Suppressor macrophage treated with lipopolysaccharide for 4 hours (primary cell): ENCODE measurements around the gene HOXA13.

Experiments used
- DNase-seq: peaks from one replicate; pipeline ENCODE4 v3.0.0-alpha.2; 2020

The HOXA13 gene

DNA sequence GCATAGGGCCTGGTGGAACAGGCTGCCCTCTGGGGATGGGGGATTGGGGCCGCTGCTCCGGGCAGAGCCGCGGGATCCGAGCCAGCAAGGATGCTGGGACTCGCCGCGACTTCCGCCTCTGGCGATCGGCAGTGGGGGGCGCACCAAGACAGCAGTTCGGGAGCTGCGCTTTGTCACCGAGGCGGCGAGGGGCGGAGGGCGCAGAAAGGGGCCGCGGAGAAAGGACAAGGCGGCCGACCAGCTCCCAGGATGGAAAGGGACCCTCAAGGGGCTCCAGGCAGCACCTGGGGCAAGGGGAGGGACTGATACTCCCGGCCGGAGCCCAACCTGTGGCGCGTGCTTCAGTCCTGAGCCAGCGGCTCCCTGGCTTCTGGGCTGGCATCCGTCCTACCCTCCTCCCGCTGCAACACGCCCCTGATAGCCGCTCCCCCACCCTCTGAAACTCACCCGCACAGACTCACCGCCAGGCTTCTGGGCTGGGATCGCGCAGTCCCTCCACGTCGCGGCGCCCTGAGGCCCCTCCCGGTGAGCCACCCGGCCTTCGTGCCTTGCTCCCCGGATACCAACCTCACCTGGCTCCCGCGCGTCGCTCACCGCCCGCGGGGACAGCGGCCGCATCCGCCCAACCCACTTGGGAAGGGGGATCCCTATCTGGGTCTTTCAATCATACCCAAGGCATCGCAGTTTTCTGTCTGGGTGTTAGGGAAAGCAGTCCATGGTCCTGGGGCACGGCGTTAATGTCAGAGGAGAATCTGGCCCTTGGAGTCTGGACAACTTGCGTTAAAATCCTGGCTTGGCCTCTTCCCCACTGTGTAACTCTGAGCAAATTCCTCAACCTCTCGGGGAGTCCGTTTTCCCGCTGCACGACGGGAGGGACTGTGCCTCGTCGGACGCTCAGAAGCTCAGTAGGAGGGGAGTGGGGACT, 35.8 kb upstream of the HOXA13 start:
- DNase-seq = peak; percentile 53

DNA sequence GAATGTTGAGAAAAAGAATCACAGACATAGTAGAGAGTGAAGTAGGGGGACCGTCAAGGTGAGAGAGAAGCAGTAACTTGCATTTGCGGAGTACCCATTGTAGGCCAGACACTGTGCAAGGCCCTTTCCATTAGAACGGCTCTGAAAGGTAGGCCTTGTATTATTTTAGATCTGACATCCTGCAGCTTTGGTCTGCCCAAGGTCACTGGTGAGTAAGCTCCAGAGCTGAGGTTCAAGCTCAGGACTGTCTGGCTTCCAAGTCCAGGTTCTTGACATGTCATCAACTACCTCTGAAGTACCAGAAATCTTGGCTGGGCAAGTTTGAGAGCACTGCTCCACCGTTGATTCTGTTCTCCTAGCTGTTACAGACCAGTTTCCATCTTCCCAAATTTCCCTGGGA, 29.6 kb upstream of the HOXA13 start:
- DNase-seq = no peak

DNA sequence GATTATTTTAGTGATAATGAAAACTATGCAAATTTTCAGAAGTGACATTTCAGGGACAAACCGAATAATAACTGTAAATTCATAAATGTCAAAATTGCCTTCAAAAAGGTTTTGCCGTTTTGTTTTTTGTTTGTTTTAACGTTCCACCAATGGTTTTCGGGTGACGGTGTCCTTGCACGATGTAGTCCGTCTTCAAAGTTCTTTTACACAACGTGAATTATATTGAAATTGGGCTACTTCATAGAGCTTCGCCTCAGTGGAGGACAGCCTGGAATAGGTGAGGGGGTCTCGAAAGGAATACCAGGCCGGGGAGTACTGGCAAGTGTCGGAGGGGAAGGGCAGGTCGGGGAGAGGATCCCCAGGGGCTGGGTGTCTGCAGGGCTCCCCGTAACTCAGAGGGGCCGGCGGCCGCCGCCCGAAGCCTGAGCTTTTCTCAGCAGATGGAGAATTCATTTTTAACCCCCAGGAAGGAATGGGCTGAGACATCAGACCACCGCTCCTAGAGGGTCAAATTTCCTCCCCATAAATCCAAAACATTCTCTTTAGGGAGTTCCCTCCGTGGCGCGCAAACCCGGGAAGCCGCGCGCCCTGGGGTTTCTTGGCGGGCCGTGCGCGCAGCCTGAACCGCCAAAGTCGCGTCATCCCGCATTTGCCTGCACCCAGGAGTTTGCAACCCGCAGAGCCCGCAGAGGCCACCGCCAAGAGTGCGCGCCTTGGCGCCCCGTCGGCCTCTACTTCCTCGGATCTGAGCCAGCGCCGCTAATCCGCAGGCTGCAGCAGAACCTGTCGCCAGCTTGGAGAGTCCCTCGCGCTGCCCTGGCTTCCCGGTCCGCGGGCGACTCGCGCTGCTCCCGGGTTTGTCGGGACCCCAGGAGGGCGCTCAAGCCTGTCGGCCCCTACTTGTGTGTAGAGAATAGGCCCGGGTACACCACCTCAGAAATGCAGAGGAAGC, 25.4 kb upstream of the HOXA13 start:
- no peak for DNase-seq

DNA sequence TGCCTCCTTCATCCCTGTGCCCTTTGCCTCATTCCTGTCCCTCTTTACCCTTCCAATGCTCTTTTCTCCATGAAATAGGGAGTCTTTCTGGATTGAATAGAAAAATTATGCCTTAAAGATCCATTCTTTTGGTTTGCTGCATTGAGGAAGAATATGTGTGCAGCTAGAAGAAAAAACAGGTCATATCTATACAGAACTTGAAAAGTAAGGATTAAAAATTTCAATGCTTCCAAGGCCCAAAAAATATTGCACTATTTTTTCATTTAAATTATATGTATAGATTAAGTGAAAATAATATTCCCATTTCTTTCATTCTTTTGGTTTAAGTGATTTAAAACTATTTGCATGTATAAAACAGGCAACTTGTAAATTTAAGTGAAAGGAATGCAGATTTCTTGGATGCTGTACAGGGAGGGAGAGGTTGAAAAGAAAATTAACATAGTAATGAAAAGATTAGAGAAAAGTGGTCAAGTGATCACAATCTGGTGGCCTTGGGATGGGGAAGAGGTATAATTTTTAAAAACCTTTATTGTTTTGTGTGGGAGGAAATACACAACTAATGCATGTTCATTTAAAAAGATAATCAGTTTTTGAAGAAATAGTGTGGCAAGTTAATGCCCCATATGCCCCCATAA, 24.2 kb upstream of the HOXA13 start:
- no peak for DNase-seq

DNA sequence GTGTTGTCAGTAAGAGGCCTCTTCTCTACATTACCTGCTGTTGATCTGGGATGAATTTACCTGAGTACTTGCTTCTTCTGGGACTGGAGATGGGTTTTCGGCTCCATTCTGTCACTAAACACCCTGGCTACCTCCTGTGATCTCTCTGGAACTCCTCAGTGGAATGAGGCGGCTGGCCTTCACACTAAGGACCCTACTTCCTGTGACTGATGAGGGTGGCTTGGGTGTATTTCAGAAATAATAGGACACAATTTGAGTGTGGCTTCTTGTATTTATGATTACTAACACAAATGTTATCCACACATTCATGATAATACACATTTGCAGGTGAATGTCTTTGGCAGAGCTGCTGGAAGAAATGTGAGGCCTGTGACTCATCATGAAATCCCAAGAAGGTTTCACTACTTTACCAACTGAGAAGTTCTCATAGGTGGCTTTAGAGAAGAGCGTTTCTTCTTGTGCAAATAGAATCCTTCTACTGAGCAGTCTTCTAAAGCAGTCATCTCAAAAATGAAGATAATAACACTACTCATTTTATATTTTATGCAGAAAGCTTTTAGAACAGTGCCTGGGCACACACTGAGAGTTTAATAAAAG, 21.4 kb upstream of the HOXA13 start:
- no peak for DNase-seq

DNA sequence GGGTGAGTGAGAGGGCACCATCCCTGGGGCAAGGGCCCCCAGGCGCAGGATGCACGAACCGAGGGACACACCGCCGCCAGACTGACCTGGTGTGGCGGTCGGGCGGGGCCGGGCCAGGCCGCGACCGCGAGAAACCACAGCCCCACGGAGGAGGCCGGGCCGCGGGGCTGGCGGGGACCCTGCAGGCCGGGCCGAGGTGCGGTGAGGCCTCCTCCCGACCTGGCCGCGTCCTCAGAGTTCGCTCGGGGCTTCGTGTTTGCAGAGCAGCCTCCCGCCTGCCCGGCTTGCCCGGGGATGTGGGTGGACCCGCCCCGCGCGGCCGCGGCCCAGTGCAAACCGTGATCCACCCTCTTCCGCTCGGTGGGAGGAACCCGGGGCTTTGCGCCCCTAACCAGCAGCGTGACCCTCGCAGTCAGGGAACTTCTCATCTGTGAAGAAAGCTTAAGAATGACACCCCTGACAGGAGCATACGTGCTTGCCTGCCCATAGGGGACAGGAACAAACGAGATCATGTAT, 20.6 kb upstream of the HOXA13 start:
- DNase-seq = no peak

DNA sequence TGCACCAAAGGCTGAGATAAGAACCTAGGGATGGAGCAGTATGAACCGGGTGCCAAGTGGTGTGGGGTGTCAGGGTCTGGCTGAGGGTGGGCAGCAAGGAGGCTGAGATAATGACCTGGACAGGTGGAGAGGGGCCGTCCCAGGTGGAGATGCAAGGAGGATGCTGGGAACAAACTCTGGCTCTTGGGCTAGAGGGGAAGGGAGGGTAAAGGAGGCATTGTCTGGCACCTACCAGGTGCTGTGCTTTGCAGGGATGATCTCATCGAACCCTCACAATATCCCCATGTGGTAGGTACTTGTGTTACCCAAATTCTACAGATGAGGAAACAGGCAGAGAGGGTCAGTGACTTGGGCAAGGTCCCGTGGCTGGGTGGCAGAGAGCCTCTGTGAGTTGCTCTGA, 19.9 kb upstream of the HOXA13 start:
- no peak for DNase-seq

DNA sequence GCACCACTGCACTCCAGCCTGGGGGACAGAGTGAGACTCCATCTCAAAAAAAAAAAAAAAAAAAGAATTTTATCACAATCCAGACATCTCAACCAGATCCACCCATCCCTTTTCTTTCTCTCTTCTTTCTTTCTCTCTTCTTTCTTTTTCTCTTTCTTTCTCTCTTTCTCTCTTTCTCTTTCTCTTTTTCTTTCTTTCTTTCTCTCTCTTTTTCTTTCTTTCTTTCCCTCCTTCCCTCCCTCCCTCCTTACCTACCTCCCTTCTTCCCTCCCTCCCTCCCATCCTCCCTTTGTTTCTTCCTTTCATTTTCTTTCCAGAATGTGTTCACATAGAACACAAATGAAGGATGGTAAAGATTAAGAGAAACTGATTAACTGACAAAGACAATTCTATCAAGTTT, 18.1 kb upstream of the HOXA13 start:
- DNase-seq = no peak

DNA sequence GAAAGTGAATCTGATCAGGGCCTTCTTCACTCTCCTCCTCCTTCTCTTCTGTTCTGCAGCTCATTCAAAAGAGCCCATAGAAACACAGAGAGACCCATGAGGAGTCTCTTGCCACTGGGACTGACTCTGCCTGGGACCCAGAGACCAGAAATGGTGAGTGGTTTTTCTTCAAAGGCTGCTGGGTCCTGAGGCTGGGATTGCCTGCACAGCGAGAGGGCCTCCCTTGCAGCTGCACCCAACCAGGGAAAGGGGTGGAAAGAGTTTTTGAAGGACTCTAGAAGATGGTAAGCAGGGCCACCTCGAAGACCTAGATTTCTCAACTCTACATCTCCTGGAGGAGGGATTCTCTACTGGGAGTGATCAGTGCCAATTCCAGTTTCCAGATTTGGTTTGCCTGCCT, 15.5 kb upstream of the HOXA13 start:
- DNase-seq = no peak

DNA sequence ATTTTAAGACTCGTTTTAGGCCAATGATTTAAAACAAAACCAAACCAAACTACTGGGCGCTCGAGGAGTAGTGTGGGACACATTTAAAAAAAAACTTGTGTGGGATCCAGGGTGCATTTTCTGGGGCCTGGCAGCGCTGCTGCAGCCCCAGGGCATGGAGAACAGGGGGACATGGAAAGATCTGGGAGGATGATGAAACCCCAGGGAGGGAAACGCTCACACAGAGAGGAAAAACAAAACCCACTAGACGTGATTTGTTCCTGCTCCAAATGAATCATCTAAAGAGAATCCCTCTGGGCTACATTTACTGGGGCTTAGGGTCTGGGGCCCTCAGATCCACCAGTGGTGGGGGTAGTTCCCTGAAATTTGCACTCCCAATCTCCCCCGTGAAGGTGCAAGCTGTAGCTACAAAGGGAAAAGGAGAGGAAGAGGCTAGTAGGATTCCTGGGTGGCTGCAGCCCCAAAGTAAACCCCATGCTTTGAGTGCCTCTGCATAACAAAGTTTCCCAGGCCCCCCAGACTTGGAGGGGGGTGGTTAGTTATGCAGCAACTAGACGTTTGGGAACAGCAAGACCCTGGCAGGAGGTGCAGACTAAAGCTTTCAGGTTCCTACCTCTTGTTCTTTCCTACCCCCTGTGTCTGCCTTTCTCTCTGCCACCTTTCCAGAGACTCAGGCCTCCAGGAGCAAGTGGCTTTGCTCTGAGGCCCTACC, 14.5 kb upstream of the HOXA13 start:
- DNase-seq = no peak

DNA sequence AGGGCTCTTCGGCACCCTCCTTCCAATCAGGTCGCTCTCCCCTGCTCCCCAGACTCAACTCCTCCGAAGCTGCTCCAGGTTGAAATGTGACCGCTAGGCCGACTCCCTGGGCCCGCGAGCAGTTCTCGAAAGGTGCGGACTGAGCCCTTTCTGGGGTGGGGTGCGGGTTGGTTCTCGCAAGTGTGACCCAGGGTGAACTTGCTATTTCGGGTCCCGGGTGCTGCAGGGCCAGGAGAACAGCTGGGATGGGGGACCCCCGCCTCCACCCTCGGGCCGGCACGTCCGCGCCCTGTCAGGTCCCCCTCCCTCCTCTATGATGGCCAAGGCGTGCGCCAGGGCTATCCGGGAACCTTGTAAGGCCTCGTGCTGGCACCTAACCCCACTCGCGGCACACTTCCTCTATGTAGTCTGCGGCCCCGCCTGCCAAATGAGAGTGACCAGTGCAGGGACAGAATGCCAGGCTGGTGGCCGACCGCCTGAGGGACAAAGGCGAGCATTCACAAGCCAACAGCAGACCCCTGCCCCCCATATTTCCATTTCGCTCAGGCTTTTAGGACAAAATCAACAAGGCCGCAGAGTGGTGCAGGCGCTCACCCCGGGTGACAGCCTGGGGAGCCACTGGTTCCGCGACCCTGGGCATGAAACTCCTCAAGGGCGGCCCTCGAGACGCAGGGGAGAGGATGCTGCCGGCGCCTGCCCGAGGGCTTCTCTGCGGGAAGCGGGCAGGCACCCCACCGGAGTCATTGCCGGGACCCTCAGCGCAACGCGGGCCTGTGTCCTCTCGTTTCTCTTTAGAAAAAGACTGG, 13.7 kb upstream of the HOXA13 start:
- DNase-seq = no peak

DNA sequence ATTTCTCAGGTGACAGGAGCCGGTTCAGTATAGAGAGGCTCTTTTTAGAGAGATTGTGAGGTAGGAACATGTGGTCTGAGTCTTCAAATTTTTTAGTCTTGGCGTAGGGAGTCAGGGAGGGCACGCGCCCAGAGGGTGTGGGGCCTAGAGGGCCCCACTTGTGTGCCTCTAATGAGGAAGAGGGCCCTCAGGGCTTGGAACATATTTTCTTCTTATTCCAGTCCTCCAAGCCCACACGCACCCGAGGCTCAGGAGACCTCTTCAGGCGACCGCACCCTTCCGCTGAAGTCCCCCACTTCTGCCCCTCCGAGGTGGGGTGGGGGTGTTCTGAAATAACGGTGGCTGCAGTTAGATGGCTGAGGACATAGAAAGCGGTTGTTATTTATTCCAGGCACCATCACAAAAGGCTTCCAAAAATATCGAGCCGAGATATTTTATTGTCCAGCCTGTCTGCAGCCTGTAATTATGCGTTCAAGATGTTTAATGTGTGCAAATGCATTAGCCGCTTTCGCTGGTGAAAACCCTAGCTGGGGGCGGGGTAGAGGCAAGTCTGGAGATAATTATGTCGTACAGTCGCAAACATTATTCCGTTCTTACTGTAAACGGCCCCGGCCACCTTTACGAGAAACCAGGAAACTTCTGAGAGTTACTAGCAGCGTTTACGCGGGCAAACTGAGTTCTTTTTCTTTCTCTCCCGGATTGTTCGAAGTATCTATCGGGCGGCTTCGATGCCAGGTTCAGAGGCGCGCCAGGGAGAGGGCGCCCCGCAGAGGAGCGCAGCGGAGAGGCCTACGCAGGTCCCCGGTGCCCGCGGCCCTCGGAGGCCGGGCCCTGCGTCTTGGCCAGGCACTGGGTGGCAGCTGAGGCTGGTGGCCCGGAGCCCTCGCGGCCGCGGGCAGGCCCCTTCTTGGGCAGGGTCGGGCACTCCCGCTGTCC, 12.9 kb upstream of the HOXA13 start:
- no peak for DNase-seq

DNA sequence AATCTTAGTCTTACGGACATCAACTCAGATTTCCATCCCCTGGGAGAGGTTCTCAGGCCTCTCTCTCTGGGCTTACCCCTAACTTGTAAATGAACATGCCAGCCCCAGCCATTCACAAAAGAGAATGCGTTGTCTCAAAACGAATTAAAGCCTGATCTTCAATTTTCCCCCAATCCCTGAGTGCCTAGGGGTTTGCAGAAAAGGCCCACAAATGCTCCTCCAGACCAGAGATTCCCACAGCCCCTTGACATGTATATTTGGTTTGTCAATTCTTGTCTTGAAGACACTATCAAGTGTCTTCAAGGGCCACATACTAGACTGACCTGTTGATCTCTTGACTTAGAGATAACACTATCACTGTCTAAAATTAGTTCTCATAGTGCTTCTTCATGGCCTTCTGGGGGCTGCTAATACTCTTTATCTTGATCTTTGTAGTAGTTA, 11.9 kb upstream of the HOXA13 start:
- DNase-seq = no peak

DNA sequence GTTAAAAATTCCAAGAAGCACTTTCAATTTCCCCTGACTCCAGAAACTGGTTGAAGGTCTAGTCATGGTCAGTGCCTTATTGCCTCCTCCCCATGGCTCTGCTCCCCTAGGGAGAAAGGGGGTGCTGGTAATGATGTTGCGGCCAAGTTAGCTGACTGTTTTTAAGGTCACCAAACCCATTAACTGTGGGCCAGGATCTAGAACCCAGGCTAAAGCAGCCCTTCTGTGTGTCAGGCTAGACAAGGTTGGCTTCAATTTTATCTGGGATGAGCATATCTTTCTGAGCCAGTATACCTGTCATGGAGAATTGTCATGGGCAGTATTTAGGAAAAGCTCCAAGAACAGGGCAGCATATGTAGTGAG, 11.2 kb upstream of the HOXA13 start:
- no peak for DNase-seq

DNA sequence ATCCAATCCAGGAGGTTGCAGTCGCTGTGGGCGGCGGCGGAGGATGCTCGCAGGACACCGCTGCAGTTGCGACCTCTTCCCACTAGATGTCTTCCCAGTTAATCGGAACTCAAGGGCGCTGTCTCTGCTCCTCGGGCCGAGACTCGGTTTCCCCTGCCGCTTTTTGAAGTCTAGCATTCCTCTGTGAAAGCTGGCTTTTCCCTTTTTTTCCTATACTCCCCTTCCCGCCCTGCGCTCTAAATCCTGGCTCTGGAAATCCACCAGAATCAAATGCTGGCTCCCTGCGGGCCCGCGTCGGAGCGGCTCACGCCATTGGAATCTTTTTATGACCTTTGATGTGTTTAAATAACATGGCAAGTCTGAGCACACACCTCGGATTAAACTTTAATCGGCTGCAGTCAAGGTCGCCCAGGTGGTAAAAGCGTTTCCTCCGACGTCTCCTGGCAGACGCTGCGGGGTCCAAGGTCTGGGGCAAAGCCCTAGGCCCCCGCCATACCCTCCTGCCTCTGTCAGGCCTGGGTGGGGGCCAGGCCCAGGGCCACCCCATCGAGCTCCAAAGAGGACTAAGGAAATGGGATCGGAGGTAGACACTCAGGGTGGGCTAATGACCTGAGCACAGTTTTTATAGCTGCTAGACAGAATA, 10.7 kb upstream of the HOXA13 start:
- peak; percentile 61 for DNase-seq

DNA sequence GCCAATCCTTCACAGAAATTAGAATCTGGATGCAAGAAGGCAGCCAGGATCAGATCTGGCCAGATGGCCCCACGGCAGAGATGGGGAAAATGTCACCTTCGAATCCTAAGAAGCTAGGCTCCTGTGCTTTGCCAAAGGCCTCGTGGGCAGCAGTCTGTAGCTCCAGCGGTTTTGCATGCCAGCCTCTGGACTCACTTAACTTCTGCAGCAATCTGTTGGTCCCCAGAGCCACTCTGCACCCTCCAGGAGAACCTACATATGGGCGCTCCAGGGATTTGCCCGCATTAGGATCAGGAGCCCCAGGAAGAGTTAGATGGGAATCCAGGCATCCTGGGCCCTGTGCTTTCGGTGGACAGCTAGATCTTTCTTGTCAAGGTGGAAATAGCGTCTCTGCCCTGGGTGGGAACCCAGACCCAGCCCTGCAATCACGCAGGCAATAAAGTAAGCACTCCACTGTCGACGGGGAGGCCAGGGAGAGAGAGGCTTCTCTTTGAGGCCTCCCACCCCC, 10.1 kb upstream of the HOXA13 start:
- no peak for DNase-seq

DNA sequence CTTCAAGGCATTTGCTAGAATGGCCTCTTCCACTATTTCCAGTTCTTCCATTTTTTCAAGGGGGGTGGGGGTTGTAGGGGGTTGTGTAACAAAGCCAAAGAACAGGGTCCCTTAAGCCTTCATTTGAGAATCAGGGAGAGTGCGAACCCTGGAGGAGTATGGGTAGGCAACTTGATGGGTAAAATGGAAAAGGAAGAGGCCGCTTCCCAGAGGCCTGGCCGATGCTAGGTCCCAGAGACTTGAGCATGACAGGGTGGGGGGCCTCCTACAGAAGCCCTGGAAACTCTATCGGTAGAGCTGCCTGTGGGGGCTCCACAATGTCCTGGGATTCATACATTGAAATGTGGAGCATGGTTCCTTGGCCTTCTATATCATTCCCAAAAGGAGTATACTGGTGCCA, 9.1 kb upstream of the HOXA13 start:
- no peak for DNase-seq

DNA sequence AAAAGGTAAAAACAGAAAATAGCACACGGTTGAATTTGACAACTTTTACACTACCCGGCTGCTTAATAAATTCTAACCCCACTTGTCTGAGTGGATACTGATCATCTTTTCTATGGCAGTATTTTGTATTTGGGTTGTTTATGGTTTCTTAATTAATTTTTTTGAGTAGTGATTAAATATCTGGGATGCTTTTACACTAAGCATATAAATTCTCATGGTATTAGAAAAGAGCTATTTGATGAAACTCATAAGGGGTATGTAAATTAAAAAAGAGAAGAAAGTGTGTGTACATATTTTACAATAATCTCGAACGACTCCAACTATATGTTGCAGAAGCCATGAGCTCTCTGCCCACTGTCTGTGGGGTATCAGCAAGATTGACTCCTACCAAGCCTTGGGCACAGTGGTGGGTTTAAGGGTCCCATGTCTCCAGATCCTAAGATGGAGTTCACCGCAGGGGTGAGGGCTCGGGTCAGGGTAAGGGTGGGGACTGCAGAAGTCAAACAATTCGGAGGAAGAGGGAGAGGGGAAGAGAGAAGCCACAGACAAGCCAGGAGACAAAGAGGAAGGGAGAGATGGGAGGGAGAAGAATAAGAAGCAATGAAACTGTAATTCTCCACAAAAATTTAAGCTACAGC, 7.6 kb upstream of the HOXA13 start:
- no peak for DNase-seq
